HepG2 (cell line): ENCODE results near the gene TANC1. TPM values are rescaled to one million over a fixed set of nuclear protein-coding genes. Genes with fewer than 3 reads are reported as not detected.

Experiments used
- ATAC-seq: fragments of 200-7000 bp; cut with Tn5 transposase; 3 replicates; pipeline ENCODE4 v1.9.1; 2020; ENCODE audit warnings: mild to moderate bottlenecking, moderate library complexity
- BruUV-seq: library from RNA; stranded (reverse); fragments of 400-500 nt; replicated peaks from 2 replicates; lab custom pipeline; 2021; lab: Mats Ljungman, UMichigan
- CTCF ChIA-PET: fragments of 300-600 bp; formaldehyde crosslinking; extraction: SDS; loops from one replicate; lab custom pipeline; 2021; ENCODE audit warnings: low total read pairs, inconsistent platforms, low intra/inter-chr PET ratio; lab: Yijun Ruan, JAX
- POLR2A ChIA-PET: fragments of 350-600 bp; sonication (Branson Sonifier 250); formaldehyde crosslinking; loops from one replicate; lab custom pipeline; 2020; ENCODE audit warnings: antibody characterized with exemption, inconsistent platforms; lab: Yijun Ruan, JAX
- DNase-seq: peaks from one replicate; pipeline ENCODE4 v3.0.0-alpha.2; 2015; ENCODE audit warnings: low spot score
- FAIRE-seq: peaks from 3 replicates; lab custom pipeline; 2011; peaks lifted over from hg19 to GRCh38; lab: Jason Lieb, UNC
- H2AFZ ChIP-seq: one replicate; pipeline ENCODE4 v1.6.1; 2011; ENCODE audit warnings: low read length, inconsistent platforms
- H3K27ac ChIP-seq: fragments of 300-600 bp; 3 replicates; pipeline ENCODE4 v1.8.0; 2011; ENCODE audit warnings: mixed run types, mild to moderate bottlenecking, mixed read lengths, low read length, inconsistent platforms; ENCODE audit not compliant: insufficient read depth; ENCODE audit errors: extremely low read length
- H3K27me3 ChIP-seq, 2 experiments: fragments of 200-600 bp in 1 of 2; 2 replicates in 1 of 2; 3 replicates in 1 of 2; pipeline versions ENCODE4 v1.6.0 to v1.8.0; 2011; ENCODE audit warnings: low read length in 2 of 2, mild to moderate bottlenecking in 2 of 2, moderate library complexity in 2 of 2, inconsistent platforms in 1 of 2; ENCODE audit not compliant: insufficient read depth in 2 of 2, control insufficient read depth in 1 of 2
- H3K36me3 ChIP-seq, 2 experiments: fragments of 200-600 bp in 1 of 2; replicated peaks in 1 of 2; 2 replicates in 1 of 2; 3 replicates in 1 of 2; pipeline versions ENCODE4 v1.5.1 to v1.8.0; 2011; ENCODE audit warnings: low read length in 2 of 2, inconsistent platforms in 1 of 2; ENCODE audit not compliant: insufficient read depth in 2 of 2, control insufficient read depth in 1 of 2
- H3K4me1 ChIP-seq: 2 replicates; pipeline ENCODE4 v1.5.1; 2012; ENCODE audit warnings: low read length, inconsistent platforms; ENCODE audit not compliant: insufficient read depth
- H3K4me2 ChIP-seq: 2 replicates; pipeline ENCODE4 v1.6.0; 2011; ENCODE audit warnings: low read depth, low read length, inconsistent platforms
- H3K4me3 ChIP-seq, 3 experiments: fragments of 200-600 bp in 1 of 3; sonication (generic), shearing (Covaris generic) in 1 of 3; replicated peaks in 1 of 3; 2 replicates each; pipeline ENCODE4 v1.5.1; 2011 to 2016; ENCODE audit warnings: low read length in 3 of 3, inconsistent platforms in 2 of 3, low read depth in 2 of 3, mild to moderate bottlenecking in 2 of 3, control low read depth in 1 of 3, mixed read lengths in 1 of 3; ENCODE audit not compliant: insufficient read depth in 1 of 3
- H3K79me2 ChIP-seq: one replicate; pipeline ENCODE4 v1.6.1; 2011; ENCODE audit warnings: low read length, inconsistent platforms; ENCODE audit not compliant: insufficient read depth
- H3K9ac ChIP-seq: 2 replicates; pipeline ENCODE4 v1.6.0; 2011; ENCODE audit warnings: mild to moderate bottlenecking, low read depth, low read length, inconsistent platforms; ENCODE audit not compliant: insufficient read depth
- H3K9me3 ChIP-seq: 2 replicates; pipeline ENCODE4 v1.5.1; 2012; ENCODE audit warnings: mild to moderate bottlenecking, low read length
- H4K20me1 ChIP-seq: 2 replicates; pipeline ENCODE4 v1.6.0; 2011; ENCODE audit warnings: inconsistent platforms, mild to moderate bottlenecking, low read length, moderate library complexity; ENCODE audit not compliant: insufficient read depth
- MAFF ChIP-seq: IDR thresholded peaks from 2 replicates; pipeline ENCODE4 v1.6.1; 2011; ENCODE audit warnings: low read depth, low read length, improper control_type of control experiment
- MAFK ChIP-seq, 2 experiments: IDR thresholded peaks in 1 of 2; conservative IDR thresholded peaks in 1 of 2; 2 replicates each; pipeline ENCODE4 v1.6.1; 2011; ENCODE audit warnings: improper control_type of control experiment in 2 of 2, low read length in 2 of 2
- RCOR2 ChIP-seq: IDR thresholded peaks from 2 replicates; pipeline ENCODE4 v1.6.1; 2016; ENCODE audit warnings: missing biosample characterization, missing genetic modification reagents
- REST ChIP-seq, 2 experiments: IDR thresholded peaks; 2 replicates each; pipeline ENCODE4 v1.6.1; 2011 to 2012; ENCODE audit warnings: low read length in 2 of 2, borderline replicate concordance in 1 of 2, low read depth in 1 of 2, mild to moderate bottlenecking in 1 of 2, moderate library complexity in 1 of 2
- WGBS: methylation state at CpG from one replicate; pipeline ENCODE4 v1.1.6; 2017; ENCODE audit warnings: low lambda C conversion rate; 5-methylcytosine and 5-hydroxymethylcytosine counted together
- in situ Hi-C: cut with HindIII; loops from 2 replicates; pipeline ENCODE4 v1.10.0; 2017; ENCODE audit warnings: low pct_unique_long_range_greater_than_20kb; ENCODE audit not compliant: extremely low pct_ligation_motif_present
- intact Hi-C: fragments of 100-400 bp; cut with micrococcal nuclease; formaldehyde crosslinking; loops from one replicate; pipeline ENCODE4 v1.10.0; 2022; ENCODE audit not compliant: unreplicated experiment
- polyA plus RNA-seq, 8 experiments: library from polyadenylated mRNA; depleted of rRNA in 3 of 8; stranded (reverse) in 7 of 8; unstranded in 1 of 8; fragments of >200 nt; fragmentation: Illumina TruSeq in 4 of 8; extraction: Trizol in 4 of 8; gene quantifications; 2 replicates each; pipeline versions ENCODE4 v1.2.1 to v1.2.3, GENCODE V29; 2011 to 2016; ENCODE audit warnings: low read depth in 4 of 8, missing spikeins in 1 of 8, mixed read lengths in 1 of 8; ENCODE audit not compliant: insufficient read depth in 1 of 8
- total RNA-seq, 5 experiments: library from RNA; depleted of rRNA; stranded (reverse); fragments of >200 nt; fragmentation: Illumina TruSeq; extraction: Trizol; gene quantifications; 2 replicates each; pipeline ENCODE4 v1.2.3, GENCODE V29; 2016; ENCODE audit warnings: low read depth in 1 of 5

The TANC1 gene
- total and polyA plus RNA-seq, 2 of the 13 experiments (the other 11 are each of a cell fraction or from before 2014, with no cell fraction given), result 2.3 to 5.6 TPM

DNA sequence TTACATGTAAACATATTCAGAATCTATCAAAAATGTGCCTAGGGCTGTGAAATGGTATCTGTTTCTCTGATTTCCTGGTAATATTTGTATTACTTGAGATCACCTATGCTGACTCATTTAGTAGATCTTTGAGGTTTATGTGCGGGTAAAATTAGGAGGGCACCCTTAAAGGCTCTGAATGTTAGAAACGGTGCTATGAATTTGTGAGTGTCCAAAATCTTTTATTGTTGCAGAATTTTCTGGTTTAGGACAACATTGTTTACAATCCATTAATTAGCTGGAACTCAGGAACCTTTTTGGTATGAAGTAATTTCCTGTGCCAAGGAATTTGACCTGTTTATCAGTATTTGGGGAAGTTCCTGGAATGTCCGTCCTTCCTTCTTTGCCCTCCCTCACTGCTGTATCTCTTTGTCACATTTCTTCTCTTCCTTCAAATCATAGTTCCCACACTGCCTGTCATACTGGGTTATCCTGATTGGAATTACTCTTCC lies 130.5 kb downstream of the TANC1 start (continued):
- no peak for TF ChIP-seq REST (IDR thresholded peaks at IDR 0.05; ENCODE audit: borderline replicate concordance in 1 of 2, low read depth in 1 of 2, low read length in 2 of 2)

DNA sequence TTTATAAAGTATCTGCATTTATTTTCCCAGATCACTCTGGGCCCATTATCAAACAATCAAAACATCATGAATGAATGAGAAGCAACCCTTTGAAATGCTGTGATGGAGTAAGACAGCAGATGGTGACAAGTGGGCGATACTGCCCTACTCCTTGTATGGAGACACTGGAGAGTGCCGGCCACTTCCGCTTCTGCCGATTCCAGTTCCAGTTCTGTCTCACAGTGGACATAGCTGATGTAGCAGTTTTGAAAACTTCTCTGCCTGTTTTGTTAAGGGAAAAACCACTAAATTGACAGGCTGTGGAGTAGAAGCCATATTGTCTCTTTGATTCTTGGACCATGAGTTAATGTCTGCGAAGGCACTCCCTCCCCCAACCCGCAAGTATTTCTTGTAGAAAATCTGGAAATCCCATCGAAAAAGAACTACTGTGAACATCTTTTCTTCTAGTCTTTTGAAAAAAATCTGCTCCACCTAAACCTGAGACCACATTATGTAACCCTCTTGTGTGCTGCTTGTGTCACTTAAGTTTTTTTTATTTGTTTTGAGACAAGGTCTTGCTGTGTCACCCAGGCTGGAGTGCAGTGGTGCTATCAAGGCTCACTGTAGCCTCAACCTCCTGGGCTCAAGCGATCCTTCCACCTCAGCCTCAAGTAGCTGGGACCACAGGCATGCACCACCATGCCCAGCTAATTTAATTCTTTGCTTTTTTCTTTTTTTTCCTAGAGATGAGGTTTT lies 133.5 kb downstream of the TANC1 start:
- no TSS peak for BruUV-seq
- Histone ChIP-seq H3K4me2 (no peak overlapping the region), H3K9me3 (0 out of 2 replicates have a peak, but pooled peaks cover under 1% of the 10 kb centered on the region), H3K4me3 (no peak overlapping the region), H3K27ac (no peak overlapping the region), H3K4me1 (peaks cover 26% of the 10 kb centered on the region), H3K9ac (no peak overlapping the region), H2AFZ (no peak overlapping the region), H4K20me1 (no peaks in the 10 kb centered on the region), H3K36me3 (no peaks in the 10 kb centered on the region), H3K79me2 (no peaks in the 10 kb centered on the region), H3K27me3 (no peaks in the 10 kb centered on the region)
- ChIA-PET POLR2A (no interaction called here), CTCF (no interaction called here)
- 84% methylated on average over 8 of the region's 8 CpGs for WGBS
- in situ Hi-C loops, result no loop called here
- FAIRE-seq (no peak), ATAC-seq (no peak), DNase-seq (no peak)
- TF ChIP-seq MAFF (0 out of 2 replicates have a peak, but pooled peaks have one; percentile 6), MAFK (conservative IDR thresholded peaks at IDR 0.05 in 1 of 2, IDR thresholded peaks at IDR 0.05 in 1 of 2; ENCODE audit: low read length in 2 of 2) (peak in 1 of 2 experiments; percentile 37; a peak in 3 of 4 replicates), RCOR2 (CRISPR knock-in tag) (no peak)
- intact Hi-C loops, result no loop called here
